HG03066 (cell line): ENCODE measurements around the gene CRYZL1.
A peak's percentile ranks its signal among the peaks of the same experiment; 100 is the strongest.

Experiments used
- ATAC-seq: cut with Tn5 transposase; IDR thresholded peaks from one replicate; pipeline ENCODE4 v1.9.1; 2021; ENCODE audit warnings: low read depth; ENCODE audit not compliant: unreplicated experiment

Gene CRYZL1

DNA sequence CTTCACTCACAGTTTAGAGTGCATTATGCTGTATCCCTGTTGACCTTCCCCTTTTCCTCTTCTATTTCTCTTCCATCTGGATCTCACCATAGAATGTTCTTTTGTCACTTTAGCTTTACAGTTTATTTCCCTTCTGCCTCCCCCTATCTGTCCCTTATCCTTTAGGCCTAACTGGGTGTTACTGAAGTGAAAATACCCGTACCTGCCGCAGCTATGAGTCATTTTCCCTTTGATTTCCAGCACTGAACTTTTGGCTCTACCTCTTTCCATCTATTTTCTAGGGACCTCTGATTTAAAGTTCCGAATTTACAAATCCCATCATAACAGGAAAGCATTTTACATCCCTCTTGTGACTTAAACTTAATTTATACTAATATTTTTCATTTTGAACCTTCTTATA is 20.5 kb upstream of the CRYZL1 start:
- ATAC-seq = no peak

DNA sequence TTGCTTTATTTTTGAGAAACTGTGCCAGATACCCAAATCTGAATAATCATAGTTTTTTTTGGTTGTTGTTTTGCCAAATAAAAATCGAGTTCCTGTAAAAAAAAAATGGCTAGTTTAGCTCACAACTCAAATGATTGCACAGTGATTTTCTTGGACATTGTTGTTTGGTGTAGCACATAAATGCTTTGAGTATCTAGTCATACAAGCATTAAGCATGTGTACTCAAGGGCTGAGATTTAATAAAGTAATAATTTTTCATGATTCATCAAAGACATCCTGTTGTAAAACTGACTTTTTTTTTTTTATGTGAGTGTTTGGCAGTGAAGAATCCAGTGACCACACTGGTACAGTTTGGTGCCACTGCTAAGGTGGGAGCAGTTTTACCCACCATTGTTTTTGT is 19.6 kb upstream of the CRYZL1 start:
- no peak for ATAC-seq

DNA sequence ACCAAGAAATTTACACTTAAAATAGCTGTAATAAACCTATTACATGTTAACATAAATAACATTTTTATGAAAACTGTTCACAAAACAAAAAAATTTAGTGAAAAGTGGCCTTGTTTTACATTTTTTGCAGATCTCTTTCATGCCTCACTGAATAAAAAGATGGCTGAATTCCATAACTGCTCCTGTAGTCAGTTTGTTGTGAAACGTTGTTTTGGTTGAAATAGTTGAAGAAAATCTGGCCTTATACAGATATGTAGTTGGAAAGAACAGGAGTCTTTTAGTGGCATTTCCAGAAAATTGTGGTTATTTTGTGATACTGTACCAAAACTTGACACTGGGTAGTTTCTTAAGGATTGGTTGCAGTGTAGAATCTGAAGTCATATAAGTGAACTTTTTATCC is 18.9 kb upstream of the CRYZL1 start:
- no peak for ATAC-seq

DNA sequence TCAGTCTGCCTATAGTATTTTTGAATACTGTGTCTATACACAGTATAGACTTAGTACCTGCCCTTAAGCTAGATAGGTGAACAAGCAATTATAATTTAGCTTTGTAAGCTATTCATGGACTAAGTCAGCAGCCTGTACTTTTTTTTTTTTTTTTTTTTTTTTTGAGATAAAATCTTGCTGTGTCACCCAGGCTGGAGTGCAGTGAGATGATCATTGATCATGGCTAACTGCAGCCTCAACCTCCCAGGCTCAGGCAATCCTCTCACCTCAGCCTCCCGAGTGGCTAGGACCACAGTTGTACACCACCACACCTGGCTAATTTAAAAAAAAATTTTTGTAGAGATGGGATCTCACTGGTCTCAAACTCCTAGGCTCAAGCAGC is 18.0 kb upstream of the CRYZL1 start:
- ATAC-seq = no peak

DNA sequence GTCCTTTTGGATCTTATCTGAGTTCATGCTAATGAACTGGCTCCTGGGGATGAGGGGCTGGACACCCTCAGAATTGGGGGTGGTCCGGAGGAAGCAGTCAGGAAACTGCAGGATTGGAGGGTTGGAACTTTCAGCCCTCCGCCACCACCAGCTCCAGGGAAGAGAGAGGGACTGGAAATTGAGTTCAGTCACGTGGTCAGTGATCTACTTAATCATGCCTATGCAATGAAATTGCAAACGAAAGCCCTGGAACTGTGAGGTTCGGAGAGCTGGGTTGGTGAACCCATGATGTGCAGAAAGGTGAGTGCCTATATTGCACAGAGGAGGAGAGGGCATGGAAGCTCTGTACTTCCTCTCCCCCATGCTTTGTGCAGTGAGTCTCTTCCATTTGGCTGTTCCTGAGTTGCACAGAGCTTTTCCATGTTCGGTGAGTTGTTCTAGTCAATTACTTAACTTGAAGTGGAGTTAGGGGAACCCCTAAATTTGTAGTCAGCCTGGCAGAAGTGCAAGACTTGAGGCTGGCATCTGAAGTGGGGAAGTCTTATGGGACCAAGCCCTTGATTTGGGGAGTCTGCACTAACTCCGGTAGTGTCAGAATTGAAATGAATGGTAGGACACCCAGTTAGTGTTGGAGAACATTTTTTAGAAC is 17.5 kb upstream of the CRYZL1 start:
- no peak for ATAC-seq

DNA sequence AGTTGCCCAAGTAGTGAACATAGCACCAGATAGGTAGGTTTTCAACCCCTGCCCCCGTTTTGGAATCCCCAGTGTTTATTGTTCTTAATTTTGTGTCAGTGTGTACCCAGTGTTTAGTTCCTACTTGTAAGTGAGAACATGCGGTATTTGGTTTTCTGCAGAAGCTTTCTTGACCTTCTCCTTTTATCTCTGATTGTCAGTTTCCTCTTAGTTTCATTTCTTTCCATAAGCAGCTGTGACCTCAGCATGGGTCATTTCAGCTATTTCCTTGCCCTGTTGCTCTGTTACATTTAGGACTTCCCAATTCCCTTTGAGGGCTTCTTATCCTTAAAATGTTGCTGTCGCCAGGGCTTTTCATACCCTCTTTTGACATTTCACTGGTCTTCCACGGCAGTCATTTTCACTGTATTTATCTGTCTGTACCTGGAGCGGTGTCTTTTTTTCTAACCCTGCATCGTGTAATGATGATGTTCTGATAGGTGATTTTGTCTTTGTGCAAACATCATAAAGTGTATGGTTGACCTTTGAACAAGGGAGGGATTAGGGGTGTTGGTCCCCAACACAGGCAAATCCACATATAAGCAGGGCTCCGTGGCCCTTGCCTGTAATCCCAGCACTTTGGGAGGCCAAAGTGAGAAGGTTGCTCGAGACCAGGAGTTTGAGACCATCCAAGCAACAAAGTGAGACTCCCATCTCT is 15.7 kb upstream of the CRYZL1 start:
- no peak for ATAC-seq

DNA sequence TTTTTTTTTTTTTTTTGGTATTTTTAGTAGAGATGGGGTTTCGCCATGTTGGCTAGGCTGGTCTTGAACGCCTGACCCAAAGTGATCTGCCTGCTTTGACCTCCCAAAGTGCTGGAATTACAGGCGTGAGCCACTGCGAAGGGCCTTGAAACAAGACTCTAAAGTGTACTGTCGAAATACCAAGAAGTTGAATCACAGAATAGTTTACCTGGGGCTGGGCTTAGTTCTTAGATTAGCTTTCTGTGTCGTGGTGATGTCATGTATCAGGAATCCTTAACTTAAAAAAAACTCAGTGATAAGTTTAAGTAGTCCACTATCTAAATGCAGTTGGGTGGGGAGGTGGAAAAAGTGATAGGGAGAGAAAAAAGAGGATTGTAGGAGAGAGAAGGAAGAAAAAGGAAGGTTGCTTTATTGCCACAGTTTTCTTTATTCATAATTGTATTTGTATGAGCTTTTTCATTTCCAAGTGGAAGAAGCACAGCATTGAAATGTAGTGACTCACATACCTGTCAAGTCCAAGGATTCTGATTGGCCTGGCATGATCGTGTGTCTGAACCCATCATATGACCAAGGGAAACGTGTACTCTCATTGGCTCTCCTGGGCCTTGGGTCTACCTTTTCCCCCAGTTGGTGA is 14.2 kb upstream of the CRYZL1 start:
- ATAC-seq = no peak

DNA sequence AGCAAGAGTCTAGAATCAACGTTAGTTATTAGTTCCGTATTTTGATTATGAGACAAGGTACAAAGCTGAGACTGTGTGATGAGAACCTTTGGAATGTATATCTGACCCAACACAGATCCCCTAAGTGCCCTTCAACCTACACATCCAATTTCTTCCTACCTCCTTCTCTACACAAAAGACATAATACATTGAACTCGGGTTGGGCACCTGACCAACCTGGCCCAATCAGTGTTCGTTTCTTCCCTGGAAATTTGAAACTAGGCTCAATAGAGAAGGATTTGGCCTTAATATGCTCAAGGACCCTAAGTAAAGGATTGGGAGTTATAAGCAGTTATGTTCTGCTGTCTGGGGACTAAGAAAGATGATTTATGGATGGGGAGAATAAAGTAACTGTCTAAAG is 12.9 kb upstream of the CRYZL1 start:
- ATAC-seq = no peak

DNA sequence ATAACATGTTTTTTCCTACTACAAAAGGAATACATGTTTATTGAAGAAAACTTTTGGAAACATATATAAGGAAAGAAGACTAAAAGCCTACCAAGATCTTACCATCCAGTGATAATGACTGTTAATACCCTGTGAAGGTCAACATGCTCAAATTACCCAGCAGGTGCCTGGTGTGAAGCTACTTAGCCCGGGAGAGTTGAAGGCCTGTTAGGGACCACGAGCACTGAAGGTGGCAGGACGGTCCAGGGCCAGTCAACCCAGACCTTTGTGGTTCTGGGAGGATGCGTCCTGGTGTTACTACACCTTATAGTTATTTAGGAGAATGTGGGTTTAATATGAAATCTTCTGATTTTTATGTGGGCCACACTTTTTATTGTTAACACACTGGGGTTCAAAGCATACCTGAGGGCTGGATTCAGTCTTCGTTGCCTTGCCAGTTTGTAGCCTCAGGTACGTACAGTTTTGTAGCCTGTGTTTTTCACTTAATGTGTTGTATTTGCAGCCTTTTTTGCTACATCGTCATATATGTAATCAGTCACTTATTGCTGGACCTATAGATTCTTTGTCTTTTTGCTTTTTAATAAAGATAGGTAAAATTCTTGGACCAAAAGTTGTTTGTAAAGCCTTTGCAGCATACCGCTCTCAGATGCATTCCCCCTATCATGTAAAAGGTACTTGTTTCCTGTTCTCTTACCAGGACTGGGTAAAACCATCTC is 10.6 kb upstream of the CRYZL1 start:
- no peak for ATAC-seq

DNA sequence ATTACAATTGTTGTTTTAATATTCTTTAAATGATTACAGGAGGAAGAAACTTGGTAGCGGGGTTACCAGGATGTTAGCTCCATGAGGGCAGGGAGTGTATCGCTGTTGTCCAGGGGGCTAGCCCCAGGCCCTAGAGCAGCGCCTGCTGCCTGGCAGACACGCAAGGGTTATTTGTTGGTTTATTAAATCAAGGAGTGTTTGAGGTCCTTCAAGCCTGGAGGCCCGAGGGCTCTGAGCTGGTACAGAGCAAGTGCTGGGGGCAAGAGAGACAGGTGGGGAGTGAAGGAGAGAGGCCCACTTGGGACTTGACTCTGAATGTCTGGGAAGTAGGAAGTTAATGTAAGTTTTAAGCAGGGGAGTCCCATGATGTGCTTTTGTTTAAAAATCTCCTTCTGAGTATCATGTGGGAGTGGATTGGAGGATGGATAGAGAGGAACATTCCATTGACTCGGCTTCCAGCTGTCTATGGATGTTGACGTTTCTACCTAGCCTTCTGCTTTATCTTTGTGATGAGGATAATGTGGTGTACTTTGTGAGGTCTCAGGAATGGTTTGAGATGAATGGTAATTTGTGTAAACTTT is 9.5 kb upstream of the CRYZL1 start:
- ATAC-seq = no peak

DNA sequence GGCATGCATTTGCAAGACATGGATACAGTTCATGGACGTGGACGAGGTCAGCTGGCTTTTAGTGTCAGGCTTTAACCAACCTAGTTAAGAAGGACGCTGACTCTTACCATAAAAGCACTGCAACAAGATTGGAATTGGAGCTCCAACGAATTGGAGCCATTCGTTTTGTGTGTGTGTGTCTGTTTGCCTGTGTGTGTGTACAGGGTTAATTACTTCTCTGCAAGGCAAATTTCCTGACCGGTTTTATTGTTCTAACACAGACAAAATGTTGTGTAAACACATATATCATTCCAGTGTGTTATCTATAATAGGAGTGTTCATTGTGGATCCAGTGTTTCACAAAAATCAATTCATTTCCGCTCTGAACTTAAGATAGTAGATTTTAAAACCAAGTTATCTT is 8.7 kb upstream of the CRYZL1 start:
- ATAC-seq = no peak

DNA sequence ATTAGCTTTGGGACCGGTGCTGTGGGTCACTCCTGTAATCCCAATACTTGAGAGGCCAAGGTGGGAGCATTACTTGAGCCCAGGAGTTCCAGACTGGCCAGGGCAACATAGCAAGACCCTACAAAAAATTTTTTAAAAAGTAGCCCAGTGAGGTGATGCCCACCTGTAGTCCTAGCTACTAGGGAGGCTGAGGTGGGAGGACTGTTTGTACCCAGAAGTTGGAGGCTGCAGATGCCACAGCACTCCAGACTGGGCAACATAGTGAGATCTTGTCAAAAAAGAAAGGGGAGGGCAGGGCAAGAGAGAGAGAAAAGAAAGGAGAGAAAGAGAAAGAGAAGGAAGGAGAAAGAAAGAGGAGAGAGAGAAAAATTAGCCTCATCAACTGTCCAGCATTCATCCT is 7.0 kb upstream of the CRYZL1 start:
- no peak for ATAC-seq

DNA sequence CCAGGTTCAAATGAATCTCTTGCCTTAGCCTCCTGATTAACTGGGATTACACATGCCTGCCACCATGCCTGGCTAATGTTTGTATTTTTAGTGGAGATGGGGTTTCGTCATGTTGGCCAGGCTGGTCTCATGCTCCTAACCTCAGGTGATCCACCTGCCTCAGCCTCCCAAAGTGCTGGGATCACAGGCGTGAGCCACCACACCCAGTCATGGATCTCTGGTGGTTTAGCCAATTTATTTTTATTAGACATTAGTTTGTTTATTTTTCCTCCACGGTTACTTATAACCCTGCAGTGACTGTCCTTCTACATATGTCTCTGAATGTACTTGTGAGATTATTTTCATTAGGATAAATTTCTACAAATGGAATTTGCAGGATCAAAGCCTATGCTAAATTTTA is 6.0 kb upstream of the CRYZL1 start:
- no peak for ATAC-seq

DNA sequence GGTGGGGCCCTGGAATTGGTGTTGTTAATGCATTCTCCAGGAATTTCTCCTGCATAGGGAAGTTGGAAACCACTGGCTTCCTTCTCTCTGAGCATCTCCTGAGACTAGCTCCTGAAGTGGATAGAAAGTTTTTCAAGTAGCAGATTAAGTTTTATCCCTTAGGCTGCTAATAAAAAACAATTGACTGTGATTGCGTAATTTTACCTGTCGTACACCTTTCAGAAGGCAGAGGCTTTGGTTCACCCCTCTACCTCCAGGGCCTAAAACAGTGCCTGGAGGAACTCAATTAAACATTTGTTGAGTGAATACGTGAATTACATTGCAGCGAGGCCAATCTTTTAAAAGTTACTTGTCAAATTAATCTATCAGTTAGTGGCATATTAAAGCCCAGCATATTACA is 4.2 kb upstream of the CRYZL1 start:
- ATAC-seq = no peak

DNA sequence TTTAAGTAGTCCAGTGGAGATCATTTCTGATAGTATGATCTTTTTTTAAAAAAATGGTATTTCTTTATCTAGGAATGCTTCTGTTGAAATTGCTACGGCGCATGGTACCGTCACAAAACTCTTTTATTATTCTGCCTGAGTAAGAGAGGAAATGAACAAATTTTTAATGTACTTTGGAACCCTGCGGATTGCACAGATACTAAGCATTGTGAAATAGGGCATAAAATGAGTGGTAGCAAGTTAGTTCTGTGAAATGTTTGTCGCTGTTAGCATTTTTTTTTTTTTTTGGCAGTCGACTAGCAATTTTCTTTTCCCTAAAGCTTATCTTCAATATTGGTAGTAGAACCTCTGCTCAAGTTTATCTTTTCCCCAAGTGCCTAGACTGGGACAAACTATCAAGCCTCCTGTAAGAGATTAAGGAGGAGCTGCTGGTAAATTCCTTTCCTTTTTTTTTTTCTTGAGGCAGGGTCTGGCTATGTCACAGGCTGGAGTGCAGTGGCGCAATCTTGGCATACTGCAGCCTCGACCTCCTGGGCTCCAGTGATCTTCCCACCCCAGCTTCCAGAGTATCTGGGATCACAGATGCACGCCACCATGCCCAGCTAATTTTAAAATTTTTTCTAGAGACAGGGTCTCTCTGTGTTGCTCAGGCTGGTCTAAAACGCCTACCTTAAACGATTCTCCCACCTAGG is 3.0 kb upstream of the CRYZL1 start:
- no peak for ATAC-seq

DNA sequence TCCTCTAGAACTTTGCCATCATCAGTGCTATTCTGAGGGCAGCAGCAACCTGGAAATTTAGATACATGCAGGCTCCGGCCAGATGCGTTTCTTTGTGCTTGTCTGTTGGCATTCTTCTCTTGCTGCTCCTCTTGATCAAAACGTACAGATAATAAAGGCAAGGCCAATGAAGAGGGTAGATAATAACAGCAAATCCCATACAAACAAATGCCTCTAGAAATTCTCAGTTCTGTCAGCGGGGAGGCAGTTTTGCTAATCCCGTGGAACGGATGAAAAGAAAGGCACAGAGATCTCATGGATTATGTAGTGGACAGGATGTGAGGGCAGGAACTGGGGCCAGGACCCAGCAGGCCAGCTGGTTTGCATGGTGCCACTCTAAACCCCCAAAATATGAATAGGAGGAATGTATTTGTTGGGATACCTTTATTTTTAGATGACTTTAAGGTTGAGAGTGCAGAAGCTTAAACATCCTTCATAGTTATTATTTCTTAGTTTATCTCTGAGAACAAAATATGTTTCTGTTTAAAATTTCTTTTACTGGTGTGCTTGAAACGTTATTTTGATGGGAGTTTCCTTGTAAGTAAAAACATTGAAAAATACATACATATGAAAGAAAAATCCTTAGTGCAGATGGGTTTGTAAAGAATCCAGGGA is 2.2 kb upstream of the CRYZL1 start:
- ATAC-seq = no peak

DNA sequence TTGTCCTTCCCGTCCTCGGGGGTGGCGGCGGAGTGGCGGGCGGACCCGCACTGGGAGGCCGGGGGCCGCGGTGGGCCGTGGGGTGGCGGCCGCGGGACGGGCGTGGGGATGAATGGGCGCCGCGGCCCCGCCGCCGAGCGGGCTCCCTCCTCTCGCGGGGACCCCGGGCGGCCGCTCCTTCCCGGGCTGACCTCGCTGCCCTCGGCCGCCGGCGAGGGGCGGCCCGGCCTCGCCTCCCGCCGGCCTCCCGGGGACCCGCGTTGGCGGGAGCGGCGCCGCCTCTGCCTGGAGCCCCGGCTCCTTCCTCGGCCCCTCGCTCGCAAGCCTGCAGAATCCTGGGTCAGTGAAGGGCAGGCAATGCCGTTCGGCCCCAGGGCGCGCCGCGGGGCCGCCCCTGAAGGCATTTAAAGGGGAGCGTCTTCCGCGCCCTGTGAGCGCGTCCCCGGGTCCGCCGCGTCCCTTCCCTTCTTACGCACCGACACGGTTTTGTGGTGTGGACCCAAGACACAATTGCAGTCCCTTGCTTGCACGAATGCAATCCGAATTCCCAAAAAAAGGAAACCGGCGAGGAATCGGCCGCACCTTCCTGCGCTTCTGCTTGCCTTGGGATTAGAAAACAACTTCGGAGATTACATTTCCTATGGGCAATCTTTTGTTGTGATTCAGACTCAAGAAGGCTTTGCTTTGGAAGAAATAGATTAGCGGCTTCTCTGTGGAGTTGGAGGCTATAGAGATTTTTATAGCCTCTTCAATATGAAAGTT is 1.5 kb upstream of the CRYZL1 start:
- ATAC-seq = no peak

DNA sequence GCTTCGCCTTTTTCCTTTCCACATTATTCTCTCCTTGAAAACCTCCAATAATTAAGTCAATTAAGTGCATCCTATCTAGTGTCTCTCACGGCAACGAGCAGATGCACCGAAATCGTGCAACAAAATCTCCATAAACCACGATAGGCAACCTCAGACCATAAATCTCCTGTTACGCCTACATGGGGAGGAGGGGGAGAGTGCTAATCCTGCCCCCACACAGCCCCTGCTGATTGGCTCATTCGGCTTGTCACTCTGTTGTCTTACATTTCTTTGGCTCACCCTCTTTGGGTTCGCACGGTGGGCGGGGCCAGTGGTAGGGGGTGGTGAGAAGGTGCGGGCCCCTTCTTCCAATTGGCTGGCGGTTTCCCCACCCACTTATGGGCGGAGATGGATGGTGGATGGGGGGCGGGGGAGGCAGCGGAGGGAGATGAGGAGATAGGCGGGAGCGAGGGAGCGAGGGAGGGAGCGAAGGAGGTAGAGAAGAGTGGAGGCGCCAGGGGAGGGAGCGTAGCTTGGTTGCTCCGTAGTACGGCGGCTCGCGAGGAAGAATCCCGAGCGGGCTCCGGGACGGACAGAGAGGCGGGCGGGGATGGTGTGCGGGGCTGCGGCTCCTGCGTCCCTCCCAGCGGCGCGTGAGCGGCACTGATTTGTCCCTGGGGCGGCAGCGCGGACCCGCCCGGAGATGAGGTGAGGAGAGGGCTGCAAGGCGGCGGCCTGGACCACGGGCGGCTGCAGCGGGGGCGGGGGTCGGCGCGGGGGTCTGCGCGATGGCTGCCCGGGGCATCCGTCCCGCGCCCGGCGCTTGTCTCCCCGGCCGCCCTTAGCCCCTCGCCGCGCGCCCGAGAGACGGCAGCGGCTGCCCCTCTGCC is 720 bp upstream of the CRYZL1 start, which contains the start of gene ITSN1:
ITSN1 (plus strand) TSS at position 475 of the 869 bp plus-strand sequence. CDS start 76,328 bp downstream, outside the sequence.
- ATAC-seq = peak; percentile 83
